Tibial nerve (tissue), 4 donors: ENCODE data around the gene PTPRD.

Source experiments
- EP300 ChIP-seq, 2 donors: sonication (generic); formaldehyde crosslinking; IDR thresholded peaks; one replicate each; pipeline ENCODE4 v1.6.1; 2017; ENCODE audit warnings: antibody characterized with exemption in 2 of 2, mild to moderate bottlenecking in 1 of 2
- TF ChIP-seq, protein P1 (sequence below), 5 experiments: fragments of 200-600 bp in 3 of 5; fragments of 450-650 bp in 2 of 5; sonication (generic) in 3 of 5; IDR thresholded peaks; one replicate each; pipeline ENCODE4 v1.5.1; 2016 to 2019; ENCODE audit warnings: antibody characterized with exemption in 5 of 5, mild to moderate bottlenecking in 3 of 5, moderate library complexity in 2 of 5

GRCh38 chr9:9557804-9558334, 1054.9 kb downstream of the PTPRD start:
- TF ChIP-seq, protein P1, sequence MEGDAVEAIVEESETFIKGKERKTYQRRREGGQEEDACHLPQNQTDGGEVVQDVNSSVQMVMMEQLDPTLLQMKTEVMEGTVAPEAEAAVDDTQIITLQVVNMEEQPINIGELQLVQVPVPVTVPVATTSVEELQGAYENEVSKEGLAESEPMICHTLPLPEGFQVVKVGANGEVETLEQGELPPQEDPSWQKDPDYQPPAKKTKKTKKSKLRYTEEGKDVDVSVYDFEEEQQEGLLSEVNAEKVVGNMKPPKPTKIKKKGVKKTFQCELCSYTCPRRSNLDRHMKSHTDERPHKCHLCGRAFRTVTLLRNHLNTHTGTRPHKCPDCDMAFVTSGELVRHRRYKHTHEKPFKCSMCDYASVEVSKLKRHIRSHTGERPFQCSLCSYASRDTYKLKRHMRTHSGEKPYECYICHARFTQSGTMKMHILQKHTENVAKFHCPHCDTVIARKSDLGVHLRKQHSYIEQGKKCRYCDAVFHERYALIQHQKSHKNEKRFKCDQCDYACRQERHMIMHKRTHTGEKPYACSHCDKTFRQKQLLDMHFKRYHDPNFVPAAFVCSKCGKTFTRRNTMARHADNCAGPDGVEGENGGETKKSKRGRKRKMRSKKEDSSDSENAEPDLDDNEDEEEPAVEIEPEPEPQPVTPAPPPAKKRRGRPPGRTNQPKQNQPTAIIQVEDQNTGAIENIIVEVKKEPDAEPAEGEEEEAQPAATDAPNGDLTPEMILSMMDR (IDR thresholded peaks at IDR 0.05) = no peak
- TF ChIP-seq EP300 (IDR thresholded peaks at IDR 0.05) = no peak
